ENCODE measurements around the gene FOXP1.

Gene FOXP1

GRCh38 chr3:71035314-71035713, 548.2 kb downstream of the FOXP1 start:
- in situ Hi-C loops (cut with MboI; ENCODE audit: low pct_unique_long_range_greater_than_20kb, low sequenced_read_pairs, unreplicated experiment), result no loop called here
- TF ChIP-seq CTCF (IDR thresholded peaks at IDR 0.05; ENCODE audit: extremely low read depth, insufficient read depth, missing control alignments), result no peak
- DNase-seq (ENCODE audit: low spot score), result no peak

GRCh38 chr3:71033681-71034220, 549.8 kb downstream of the FOXP1 start:
- in situ Hi-C loops (cut with MboI; ENCODE audit: low pct_unique_long_range_greater_than_20kb, low sequenced_read_pairs, unreplicated experiment), result no loop called here

DNA sequence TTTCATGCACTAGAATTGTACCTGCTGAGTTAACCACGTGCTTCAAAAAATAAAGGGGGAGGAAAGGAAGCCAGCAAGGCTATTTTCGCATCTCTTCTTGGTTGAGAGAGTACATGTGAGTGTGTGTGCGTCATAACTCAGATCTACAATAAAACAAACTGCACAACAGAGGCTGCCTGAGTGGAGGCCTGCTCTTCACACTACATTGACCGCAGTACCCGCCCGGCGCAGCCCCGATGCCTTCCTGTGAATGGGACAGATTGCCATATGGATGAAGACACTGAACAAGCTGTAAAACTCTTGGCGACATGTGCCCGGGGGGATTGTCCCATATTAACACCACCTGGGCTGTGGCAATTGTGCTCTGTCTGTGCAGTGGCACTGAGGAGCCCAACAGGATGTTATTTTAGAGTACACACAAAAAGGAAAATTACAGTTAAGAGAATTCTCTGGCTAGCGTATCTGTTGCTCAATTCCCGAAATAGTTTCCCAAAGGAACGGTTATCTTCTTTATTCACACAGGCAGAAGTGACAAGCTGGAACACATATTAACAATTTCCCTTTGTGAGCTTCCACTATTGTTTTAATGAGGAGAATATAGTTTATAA, 551.5 kb downstream of the FOXP1 start:
- no peak for TF ChIP-seq CTCF (IDR thresholded peaks at IDR 0.05; ENCODE audit: extremely low read depth, insufficient read depth, missing control alignments)
- no peak for DNase-seq (ENCODE audit: low spot score)
- in situ Hi-C loops (cut with MboI; ENCODE audit: low pct_unique_long_range_greater_than_20kb, low sequenced_read_pairs, unreplicated experiment), result no loop called here

More at GRCh38 chr3:71033681-71034220, 549.8 kb downstream of the FOXP1 start:
- TF ChIP-seq CTCF (IDR thresholded peaks at IDR 0.05; ENCODE audit: extremely low read depth, insufficient read depth, missing control alignments), result no peak
- no peak for DNase-seq (ENCODE audit: low spot score)

DNA sequence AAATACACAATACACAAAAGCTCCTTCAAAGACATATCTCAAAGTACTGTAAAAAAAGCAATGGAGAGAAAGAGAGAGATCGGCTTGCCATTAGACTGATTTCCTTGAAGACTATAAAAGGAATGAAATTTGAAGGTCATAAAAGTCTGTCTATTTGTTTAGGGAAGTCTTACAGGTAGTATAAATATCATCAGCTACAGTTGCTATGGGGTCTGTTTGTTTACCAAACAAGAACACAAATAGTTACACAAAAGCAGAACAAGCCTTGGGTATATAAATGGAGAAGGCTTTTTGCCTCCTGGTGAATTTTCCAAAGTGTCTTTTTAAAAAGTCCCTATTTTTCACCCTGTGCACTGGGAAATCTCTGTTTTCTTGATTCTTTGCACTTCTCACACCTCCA, 552.3 kb downstream of the FOXP1 start:
- in situ Hi-C loops (cut with MboI; ENCODE audit: low pct_unique_long_range_greater_than_20kb, low sequenced_read_pairs, unreplicated experiment), result no loop called here
- TF ChIP-seq CTCF (IDR thresholded peaks at IDR 0.05; ENCODE audit: extremely low read depth, insufficient read depth, missing control alignments), result no peak
- DNase-seq (ENCODE audit: low spot score), result no peak

GRCh38 chr3:71030748-71031147, 552.8 kb downstream of the FOXP1 start:
- no peak for DNase-seq (ENCODE audit: low spot score)
- in situ Hi-C loops (cut with MboI; ENCODE audit: low pct_unique_long_range_greater_than_20kb, low sequenced_read_pairs, unreplicated experiment), result no loop called here
- TF ChIP-seq CTCF (IDR thresholded peaks at IDR 0.05; ENCODE audit: extremely low read depth, insufficient read depth, missing control alignments), result no peak

DNA sequence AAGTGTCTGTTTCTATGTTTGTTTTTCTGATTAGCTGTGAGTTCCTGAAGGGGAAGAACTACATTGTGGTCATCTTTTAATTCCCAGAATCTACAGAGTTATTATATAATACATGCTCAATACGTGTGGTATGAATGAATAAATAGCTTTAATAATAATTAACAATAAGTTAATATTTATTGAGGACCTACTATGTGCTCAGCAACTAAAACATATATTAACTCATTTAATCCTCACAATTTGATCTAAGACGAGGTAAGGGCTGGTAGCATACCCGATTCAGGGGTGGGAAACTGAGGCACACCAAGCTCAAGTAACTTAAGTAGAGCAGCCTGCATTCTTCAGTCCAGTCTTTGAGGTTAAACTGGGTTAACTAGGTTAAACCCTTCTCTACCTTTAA, 553.8 kb downstream of the FOXP1 start:
- TF ChIP-seq CTCF (IDR thresholded peaks at IDR 0.05; ENCODE audit: extremely low read depth, insufficient read depth, missing control alignments), result no peak
- no peak for DNase-seq (ENCODE audit: low spot score)
- in situ Hi-C loops (cut with MboI; ENCODE audit: low pct_unique_long_range_greater_than_20kb, low sequenced_read_pairs, unreplicated experiment), result no loop called here

Data from GM13977 (cell line).